ENCODE results near the gene MAP3K20.

- TF ChIP-seq CTCF (conservative IDR thresholded peaks at IDR 0.05; ENCODE audit: low read depth, low read length), result no peak
- TF ChIP-seq BHLHE40 (IDR thresholded peaks at IDR 0.05; ENCODE audit: low read depth, low read length), result no peak
- no peak for TF ChIP-seq USF2 (IDR thresholded peaks at IDR 0.05; ENCODE audit: low read depth, low read length)
- TF ChIP-seq MAZ (IDR thresholded peaks at IDR 0.05; ENCODE audit: borderline replicate concordance, low read depth, low read length), result no peak
- TF ChIP-seq RCOR1 (IDR thresholded peaks at IDR 0.05; ENCODE audit: insufficient replicate concordance, low read length), result no peak
These were observed 207.3 kb downstream of the MAP3K20 start for GRCh38 chr2:173282795-173283545.
